GM21515 (cell line): ENCODE data around the gene TCAF2.
A peak's percentile ranks its signal among the peaks of the same experiment; 100 is the strongest.
"Not testable (repeated sequence)": the region's sequence is repeated elsewhere in the genome, so short reads cannot be mapped to it uniquely, and the experiment has no call there.

Experiments
- ATAC-seq: cut with Tn5 transposase; IDR thresholded peaks from one replicate; pipeline ENCODE4 v1.9.1; 2021; ENCODE audit not compliant: unreplicated experiment

The TCAF2 gene

DNA sequence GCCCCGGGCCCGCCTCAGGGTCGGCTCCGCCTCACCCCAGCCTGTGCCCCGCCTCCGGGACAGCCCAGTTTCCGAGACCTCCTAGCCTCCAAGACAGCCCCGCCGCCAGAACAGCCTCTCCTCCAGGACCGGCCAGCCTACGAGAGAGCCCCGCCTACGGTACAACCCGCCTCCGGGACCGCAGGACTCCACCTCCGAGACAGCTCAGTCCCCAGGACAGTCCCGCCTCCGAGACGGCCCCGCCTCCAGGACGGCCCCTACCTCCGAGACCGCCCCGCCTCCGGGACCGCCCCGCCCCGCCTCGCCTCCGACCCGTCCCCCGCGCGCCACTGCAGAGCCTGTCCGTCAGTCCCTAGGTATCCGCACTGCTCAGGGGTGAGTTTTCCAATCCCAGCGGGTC, at the start of gene TCAF2:
TSS of gene TCAF2 (plus strand) at position 329 of the 400 bp plus-strand sequence.
- ATAC-seq = peak; percentile 88

DNA sequence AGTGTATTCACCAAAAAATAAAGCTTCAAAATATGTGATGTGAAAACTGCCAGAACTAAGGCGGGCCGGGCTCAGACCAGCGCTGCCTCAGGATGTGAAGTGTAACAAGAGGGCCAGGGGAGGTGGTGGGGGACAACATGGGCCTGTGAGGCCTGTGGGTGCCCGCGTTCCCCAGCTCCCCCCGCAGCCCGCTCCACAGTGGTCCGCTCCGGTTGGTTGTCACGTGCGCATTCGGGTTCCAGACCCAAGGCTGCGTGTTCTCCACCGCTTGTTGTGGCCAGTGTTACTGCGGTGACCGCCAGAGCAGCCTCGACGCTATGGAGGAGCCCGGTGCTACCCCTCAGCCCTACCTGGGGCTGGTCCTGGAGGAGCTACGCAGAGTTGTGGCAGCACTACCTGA, 49.3 kb upstream of the TCAF2 start, which contains the start of gene CTAGE15:
TSS of gene CTAGE15 (plus strand) at position 301 of the 400 bp plus-strand sequence. CDS start at position 318, 17 bp downstream.
- not testable (repeated sequence) for ATAC-seq

DNA sequence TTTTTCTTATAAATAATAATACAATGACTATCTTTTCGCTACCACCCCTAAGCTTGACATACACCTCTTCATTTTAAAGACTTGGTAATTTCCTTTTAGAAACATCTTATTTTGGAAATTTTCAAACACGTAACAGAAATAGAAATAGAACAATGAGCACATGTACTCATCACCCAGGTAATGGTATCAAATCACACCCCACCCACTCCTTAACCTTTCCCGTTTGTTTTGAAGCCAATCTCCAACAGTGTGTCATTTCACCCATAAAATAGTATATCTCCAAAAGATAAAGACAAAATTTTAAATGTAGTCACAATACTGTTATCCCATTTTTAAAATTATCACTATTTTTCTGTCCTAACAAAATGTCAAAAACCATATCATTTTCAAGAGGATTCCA, 32.6 kb upstream of the TCAF2 start:
- not testable (repeated sequence) for ATAC-seq

DNA sequence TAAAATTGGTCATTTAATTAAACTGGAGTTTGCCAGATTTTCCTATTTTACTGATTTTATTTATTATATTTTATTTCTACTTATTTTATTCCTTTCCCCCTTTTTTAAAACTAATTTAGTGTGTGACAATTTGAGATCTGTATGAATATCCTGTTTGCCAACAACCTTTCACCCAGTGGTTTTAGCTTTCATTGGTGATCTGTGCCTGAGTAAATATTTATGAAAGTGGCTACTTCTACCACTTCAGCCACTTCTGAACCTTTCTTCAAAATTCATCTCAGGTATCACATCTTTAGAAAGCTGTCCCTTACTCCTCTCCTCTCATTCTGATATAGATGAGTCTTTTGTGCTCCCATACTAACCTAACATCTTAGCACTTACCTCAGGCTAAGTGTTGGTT, 30.9 kb upstream of the TCAF2 start:
- not testable (repeated sequence) for ATAC-seq

DNA sequence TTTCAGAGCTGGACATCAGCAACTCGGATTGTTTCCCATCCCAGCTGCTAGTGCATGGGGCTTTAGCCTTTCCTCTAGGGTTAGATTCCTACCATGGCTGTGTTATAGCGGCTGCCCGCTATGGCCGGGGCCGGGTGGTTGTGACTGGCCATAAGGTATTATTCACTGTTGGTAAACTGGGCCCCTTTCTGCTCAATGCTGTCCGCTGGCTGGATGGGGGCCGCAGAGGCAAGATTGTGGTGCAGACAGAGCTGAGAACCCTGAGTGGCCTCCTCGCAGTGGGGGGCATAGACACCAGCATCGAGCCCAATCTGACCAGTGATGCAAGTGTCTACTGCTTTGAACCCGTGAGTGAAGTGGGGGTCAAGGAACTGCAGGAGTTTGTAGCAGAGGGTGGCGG, 22.7 kb upstream of the TCAF2 start:
- ATAC-seq = not testable (repeated sequence)

DNA sequence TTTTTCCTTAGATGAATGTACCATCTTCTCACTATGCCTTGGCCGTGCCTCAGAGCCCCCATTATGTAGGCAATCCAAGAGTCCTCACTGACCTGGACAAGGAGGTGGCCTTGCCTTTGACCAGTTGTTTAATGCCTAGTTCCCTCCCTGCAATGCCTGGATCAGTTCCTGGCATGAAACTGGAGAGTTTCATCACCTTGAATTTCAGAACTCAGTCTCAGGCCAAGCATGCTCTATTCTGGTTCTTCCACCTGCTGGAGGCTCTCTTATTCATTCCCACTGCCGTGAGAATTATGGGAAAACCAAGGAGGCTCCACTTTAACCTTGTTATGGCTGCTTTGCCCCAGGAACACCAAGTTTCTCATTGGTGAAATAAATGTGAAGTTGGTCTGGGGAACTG, 17.2 kb upstream of the TCAF2 start:
- ATAC-seq = not testable (repeated sequence)

DNA sequence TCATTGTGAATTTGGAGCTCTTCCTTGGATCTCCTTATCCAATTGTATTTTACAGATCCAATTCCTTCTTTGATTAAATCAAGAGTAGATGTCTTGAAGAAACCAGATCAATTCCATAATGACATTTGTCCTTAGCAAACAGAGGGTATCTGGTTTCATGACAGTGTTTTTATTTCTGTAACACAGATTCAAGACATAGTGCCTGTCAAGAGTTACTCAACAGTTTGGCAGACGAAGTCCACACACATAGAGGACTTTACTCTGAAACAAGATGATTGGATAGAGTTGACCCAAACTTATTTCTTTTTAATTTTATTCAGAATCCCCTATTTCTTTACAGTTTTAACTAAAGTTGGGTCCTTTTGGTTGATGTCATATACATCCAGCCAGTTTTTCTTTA, 14.7 kb upstream of the TCAF2 start:
- ATAC-seq = not testable (repeated sequence)

DNA sequence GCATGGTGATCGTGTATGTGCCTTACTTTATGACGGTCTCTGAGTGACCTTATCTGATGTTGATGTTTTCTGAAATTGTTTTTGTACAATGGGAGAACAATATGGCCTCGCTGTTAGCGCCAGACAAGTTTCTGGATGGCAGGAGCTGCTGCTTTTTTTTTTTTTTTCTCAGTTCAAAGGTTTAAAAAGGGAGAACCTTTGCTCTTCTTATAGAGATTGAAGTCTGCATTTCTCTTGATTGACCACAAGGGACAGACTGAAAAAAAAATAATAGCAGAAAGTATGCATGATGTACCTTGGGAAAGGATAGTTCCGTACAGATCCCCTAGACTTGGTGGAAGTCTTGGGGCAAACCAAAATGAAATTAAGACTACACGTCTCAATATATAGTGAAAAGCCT, 5.2 kb upstream of the TCAF2 start:
- not testable (repeated sequence) for ATAC-seq

DNA sequence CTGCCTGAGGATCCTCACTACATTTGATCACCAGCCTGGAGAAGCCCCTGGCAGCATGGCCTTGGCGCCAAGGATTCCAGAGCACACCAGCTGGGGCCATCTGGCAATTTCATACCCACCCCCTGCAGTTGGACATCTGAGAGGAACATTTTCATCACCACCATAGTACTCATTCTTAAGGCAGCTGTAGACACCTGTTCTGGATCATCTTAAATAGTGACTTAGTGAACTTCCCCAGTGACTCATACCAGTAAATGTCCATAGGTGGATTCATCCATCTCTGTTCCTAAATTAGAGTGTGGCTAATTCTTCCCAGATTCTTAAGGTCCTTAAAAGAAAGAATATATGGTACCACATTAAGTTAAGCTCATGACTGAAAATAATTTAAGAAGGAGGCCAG, 3.6 kb upstream of the TCAF2 start:
- ATAC-seq = not testable (repeated sequence)

DNA sequence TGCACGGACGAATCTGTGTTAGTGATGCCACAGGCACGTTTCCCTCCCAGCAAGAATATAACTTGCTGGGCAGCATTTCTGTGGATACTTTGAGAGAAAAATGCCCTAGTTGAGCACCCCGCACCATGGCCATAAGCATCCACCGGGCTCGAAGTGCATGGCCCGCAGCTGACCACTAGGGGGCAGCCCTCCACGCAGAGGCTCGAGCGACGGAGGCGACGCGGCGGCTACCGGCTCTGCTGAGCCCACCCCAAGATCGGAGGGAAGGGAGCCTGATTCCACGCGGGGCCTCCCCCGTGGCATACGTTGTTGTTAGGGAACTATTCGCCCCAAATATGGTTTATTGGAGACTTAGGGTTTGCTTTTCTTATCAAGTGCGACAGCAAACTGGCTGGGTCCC, 716 bp upstream of the TCAF2 start:
- peak; percentile 21 for ATAC-seq

DNA sequence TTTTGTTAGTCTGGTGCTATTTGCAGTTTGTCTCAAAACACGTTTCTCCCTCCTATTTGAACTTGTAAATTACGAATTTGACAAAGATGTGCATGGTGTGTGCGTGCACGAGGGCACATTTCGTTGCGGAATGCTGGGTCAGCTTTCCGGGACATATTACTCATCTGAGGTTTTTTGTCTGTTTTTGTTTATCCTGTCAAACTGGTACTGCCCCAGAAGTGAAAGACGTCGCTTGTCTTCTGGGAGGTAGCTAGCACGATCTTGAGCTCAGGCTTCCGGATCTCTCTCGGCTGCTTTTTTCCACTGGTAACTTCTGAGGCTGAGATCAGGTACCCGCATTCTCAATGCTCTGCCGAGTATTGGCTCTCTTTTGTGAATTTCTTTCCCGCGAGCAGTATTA, 401 bp downstream of the TCAF2 start:
- ATAC-seq = peak; percentile 36

DNA sequence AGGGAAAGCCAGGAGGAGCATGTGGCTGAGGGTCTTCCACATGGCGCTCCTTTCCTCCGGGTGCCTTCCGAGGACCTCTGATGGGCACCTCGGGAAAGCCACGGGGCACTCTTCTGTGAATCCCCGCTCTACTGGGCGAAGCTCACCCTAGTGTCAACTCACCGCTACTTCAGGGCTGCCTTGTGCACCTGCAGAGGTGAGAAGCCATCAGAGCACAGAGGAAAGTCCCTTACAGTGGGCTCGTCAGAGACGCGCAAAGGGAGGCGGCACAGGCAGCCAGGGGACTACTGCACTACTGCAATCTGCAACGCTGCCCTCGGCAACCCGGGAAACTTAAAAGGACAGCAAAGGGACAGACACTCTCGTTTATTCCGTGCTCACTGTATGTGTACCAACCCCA, 1.4 kb downstream of the TCAF2 start:
- ATAC-seq = peak; percentile 28

DNA sequence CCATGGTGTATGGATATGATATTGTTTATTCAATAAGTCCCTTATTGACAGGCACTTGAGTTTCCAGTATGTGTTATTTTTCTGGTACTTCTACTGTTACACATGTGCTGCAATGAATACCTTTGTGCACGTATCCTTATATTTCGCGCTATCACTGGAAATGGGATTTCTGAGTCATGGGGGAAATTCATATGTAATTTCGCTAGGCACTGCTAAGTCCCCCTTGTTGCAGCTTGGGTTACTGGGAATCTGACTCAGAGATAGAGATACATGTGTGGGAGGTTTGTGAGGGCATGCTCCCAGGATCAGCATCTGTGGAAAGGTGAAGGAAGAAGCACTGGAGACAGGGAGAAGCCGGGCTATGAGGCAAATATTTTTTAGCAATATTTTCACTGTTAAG, 9.9 kb downstream of the TCAF2 start:
- not testable (repeated sequence) for ATAC-seq

DNA sequence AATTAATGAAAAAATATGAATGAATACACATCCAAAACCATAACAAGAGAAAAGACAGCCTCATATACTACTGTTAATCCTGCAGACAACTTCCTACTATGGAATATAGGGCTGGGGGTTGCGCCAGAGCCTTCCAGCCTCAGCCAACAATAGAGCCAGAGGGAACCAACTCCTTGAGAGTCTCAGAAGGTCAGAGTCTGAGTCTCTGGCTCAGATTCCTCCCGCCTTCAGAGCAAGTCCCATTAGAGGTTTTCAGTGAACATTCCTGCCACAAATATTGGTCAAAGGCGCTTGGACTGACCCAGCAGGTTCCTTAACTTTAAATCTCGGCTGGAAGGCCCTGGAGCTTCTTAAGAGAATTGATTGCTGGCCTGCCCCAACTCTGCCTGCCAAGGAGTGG, 11.7 kb downstream of the TCAF2 start:
- not testable (repeated sequence) for ATAC-seq

DNA sequence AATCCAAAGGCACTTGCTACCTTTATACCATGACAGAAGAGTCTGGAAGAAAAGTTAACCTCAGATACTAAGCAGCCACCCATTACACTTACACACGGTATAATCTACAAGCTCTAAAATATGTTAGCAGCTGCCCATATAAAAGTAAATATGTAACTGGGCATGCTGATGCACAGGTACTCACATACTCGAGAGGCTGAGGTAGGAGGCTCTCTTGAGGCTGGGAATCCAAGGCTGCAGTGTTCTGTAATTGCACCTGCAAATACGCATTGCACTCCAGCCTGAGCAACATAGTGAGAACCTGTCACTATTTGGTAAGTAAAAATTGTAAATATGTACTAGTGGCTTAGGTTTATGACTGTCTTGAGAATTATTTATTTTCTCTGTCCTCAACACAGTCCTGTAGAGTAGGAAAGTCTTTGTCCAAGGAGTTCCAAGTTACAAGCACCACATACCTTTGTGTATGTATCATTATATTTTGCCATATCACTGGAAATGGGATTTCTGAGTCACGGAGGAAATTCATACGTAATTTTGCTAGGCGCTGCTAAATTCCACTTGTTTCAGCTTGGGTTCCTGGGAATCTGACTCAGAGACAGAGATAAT, 12.3 kb downstream of the TCAF2 start:
- not testable (repeated sequence) for ATAC-seq

DNA sequence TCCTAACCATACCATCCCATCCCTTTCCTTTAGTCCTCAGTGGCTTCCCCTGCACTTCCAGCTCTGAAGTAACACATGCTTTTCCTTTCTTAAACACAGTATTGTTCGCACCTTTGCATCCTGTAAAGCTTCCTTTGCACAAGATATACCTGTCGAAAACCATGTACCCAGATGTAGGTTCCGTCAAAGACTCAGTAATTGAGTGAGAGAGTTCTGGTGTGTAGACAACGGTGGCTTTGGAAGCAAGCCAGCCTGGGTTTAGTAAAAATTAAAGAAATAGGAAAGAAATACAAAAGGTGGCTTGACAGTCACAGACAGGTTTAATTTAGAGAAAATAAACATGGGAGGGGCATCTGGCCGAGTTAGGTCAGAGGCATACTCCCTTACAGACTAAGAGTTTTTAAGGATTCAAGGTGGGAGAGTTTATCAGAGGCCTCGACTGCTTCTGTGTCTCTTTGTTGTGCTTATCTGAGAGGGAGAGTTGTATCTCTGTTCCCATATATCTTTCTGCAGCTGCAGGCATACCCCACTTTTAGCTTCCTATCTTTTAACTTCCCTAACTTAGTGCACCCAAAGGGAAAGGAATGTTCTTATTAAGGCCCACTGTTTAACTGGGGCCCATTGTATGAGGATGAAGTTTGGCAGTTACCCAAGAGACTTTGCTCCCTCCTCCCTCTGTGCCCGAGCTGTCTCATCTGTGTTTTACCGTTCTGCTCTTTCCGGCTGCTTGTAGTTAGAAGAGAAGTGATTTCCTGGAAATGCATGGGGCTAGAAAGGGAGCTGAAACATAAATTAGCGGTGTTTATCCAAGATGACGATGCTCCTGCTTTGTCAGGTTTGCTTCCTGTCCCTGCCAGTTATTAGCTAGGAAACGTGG, 14.8 kb downstream of the TCAF2 start:
- ATAC-seq = not testable (repeated sequence)

DNA sequence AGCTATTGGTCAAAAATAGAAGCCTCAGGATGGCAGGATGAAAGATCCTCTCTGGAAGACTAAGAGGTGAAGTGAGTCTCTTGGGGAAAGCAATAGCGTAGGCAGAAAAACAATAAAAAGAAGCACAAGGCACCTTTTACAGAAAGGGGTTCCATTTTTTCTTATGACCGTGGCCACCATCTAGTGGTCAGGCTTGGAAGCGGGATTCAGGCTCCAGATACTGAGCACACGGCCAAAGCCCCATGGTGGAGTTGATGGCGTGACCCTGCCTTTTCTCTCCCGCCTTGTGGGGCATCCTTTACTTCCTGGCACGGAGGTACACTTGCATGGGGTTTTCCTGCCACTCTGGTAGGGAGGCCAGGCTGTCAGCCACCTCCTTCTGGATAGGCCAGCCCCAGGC, 18.6 kb downstream of the TCAF2 start:
- peak; percentile 80 for ATAC-seq

DNA sequence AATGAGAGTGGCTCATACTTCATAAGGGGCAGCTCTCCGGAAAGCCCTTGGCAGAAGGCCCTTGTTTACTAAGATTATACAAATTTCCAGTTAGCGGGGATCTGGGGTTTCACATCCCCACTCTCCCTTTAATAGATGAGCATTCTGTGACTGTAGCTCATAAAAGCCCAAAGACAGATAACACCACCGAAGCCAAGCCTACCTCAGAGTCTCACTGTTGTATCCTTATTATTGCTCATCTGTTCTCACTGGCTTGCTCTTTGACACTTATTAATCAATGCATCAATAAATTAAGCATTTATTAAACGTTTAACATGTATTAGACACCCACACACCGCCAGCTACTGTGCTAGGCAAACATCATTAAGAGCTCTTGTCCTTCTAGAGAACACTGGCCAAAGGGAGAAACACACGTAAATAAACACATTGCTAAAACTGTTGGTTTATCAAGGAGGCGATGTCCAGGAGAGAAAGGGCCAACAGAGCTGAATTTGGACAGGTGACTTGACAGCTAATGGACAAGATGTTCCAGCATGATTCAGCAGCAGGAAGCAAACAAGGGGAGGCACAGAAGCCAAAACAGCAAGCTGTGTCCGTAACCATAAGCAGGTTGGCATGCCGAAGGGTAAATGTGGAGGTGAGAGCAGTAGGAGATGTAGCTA, 19.9 kb downstream of the TCAF2 start:
- ATAC-seq = not testable (repeated sequence)

DNA sequence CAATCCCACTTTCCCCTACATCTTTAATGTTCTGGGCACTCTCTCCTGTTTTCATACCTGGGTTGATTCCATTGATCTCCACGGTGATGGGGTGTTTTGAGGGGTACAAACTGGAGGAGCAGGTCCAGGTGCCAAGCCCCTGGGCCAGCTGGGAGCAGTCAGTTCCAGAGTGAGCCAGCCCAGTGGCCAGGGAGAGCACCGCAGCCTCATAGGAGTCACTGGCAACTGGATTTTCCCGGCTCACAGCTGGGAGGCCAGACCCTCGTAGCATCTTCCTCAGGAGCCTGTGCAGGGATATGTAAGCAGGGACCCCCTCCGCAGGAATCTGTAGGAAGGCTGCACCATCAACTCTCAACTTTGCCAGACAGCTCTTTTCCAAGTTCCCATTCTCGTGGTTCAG, 25.8 kb downstream of the TCAF2 start:
- ATAC-seq = not testable (repeated sequence)

DNA sequence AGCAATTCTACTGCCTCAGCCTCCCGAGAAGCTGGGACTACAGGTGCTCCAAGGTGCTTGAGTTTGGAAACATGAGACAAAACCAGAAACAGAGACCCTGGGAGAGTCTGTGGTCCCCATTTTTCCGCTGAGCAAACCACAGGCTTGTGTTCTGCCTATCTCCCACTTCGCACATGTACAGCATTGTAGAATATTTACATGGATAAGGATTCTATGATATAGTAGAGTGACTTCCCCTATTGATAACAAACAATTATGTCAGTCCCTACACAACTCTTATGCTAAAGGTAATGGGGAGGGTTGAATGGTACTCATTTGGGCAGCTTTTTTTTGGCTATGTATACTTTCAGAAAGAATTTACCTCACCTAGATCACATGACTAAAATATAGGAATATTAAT, 29.1 kb downstream of the TCAF2 start:
- not testable (repeated sequence) for ATAC-seq

DNA sequence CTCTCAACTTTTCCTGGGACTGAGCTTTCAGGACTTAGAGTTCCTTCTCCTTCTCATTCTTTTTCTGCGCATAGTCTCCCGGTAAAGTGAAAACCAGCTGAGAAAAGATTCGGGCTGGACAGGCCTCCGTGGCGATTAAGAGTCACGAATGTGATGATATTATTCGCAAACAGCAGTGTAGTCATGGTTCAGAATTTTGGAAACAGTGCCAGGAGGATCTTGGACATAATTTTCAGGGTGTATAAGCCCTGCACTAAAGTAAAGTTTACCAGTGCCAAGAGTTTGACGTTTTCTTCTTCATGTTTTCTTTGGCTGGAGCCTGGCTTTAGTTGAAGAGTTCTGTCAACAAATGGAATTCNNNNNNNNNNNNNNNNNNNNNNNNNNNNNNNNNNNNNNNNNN, 29.7 kb downstream of the TCAF2 start:
- not testable (repeated sequence) for ATAC-seq
